IMR-90 (cell line): ENCODE measurements around the gene FER. TPM values are rescaled to one million over a fixed set of nuclear protein-coding genes. Genes with fewer than 3 reads are reported as not detected.

ENCODE experiments used
- ATAC-seq: fragments of 200-7000 bp; cut with Tn5 transposase; 2 replicates; pipeline ENCODE4 v1.9.1; 2020; ENCODE audit warnings: low read depth, mild to moderate bottlenecking, moderate library complexity
- BruUV-seq: library from RNA; stranded (reverse); fragments of 400-500 nt; replicated peaks from 2 replicates; lab custom pipeline; 2021; lab: Mats Ljungman, UMichigan
- CTCF ChIA-PET: fragments of 300-600 bp; formaldehyde crosslinking; extraction: SDS; loops from one replicate; lab custom pipeline; 2021; ENCODE audit warnings: antibody characterized with exemption; lab: Yijun Ruan, JAX
- POLR2A ChIA-PET: fragments of 300-600 bp; sonication (Branson Sonifier 250); formaldehyde crosslinking; loops from one replicate; lab custom pipeline; 2022; ENCODE audit warnings: antibody characterized with exemption; ENCODE audit not compliant: unreplicated experiment; lab: Charles Lee
- DNase-seq: peaks from one replicate; pipeline ENCODE4 v3.0.0; 2013
- H2AFZ ChIP-seq: replicated peaks from 2 replicates; pipeline ENCODE3; 2013; ENCODE audit warnings: low read length, mild to moderate bottlenecking; ENCODE audit not compliant: poor library complexity
- H2AK5ac ChIP-seq: 2 replicates; pipeline ENCODE4 v1.6.1; 2013; ENCODE audit warnings: low read depth, low read length, inconsistent platforms
- H2AK9ac ChIP-seq: replicated peaks from 2 replicates; pipeline ENCODE3; 2013; ENCODE audit warnings: mild to moderate bottlenecking, low read depth, low read length, moderate library complexity; ENCODE audit not compliant: poor library complexity
- H2BK120ac ChIP-seq: 2 replicates; pipeline ENCODE4 v1.6.1; 2013; ENCODE audit warnings: low read depth, low read length, inconsistent platforms
- H2BK15ac ChIP-seq: 3 replicates; pipeline ENCODE4 v1.6.1; 2013; ENCODE audit warnings: low read depth, low read length, inconsistent platforms
- H2BK20ac ChIP-seq: 2 replicates; pipeline ENCODE4 v1.6.1; 2013; ENCODE audit warnings: low read depth, mild to moderate bottlenecking, inconsistent platforms, low read length, moderate library complexity
- H2BK5ac ChIP-seq: 2 replicates; pipeline ENCODE4 v1.6.1; 2013; ENCODE audit warnings: mild to moderate bottlenecking, low read depth, low read length, inconsistent platforms; ENCODE audit not compliant: poor library complexity, severe bottlenecking
- H3K14ac ChIP-seq: replicated peaks from 2 replicates; pipeline ENCODE4 v1.6.1; 2013; ENCODE audit warnings: low read depth, low read length, inconsistent platforms
- H3K18ac ChIP-seq: 2 replicates; pipeline ENCODE4 v1.6.1; 2013; ENCODE audit warnings: low read depth, low read length, control low read depth
- H3K23ac ChIP-seq: 2 replicates; pipeline ENCODE4 v1.6.1; 2013; ENCODE audit warnings: low read depth, low read length, inconsistent platforms
- H3K27ac ChIP-seq: 2 replicates; pipeline ENCODE4 v1.5.1; 2013; ENCODE audit warnings: mild to moderate bottlenecking, control low read depth, low read length; ENCODE audit not compliant: insufficient read depth
- H3K27me3 ChIP-seq: 2 replicates; pipeline ENCODE4 v1.6.1; 2013; ENCODE audit warnings: low read length; ENCODE audit not compliant: control insufficient read depth, insufficient read depth
- H3K36me3 ChIP-seq: 2 replicates; pipeline ENCODE4 v1.6.1; 2013; ENCODE audit warnings: low read length, mixed read lengths; ENCODE audit not compliant: control insufficient read depth, insufficient read depth
- H3K4ac ChIP-seq: 2 replicates; pipeline ENCODE4 v1.6.1; 2013; ENCODE audit warnings: low read depth, low read length, inconsistent platforms
- H3K4me1 ChIP-seq: 2 replicates; pipeline ENCODE4 v1.6.1; 2013; ENCODE audit warnings: low read length, mixed read lengths; ENCODE audit not compliant: control insufficient read depth, insufficient read depth
- H3K4me2 ChIP-seq: 2 replicates; pipeline ENCODE4 v1.6.1; 2013; ENCODE audit warnings: low read depth, mild to moderate bottlenecking, control low read depth, low read length, moderate library complexity
- H3K4me3 ChIP-seq: 2 replicates; pipeline ENCODE4 v1.5.1; 2013; ENCODE audit warnings: low read depth, mild to moderate bottlenecking, control low read depth, low read length, moderate library complexity; ENCODE audit not compliant: insufficient read depth
- H3K56ac ChIP-seq: 2 replicates; pipeline ENCODE4 v1.6.1; 2013; ENCODE audit warnings: low read length, inconsistent platforms; ENCODE audit not compliant: insufficient read depth; ENCODE audit errors: extremely low read depth
- H3K79me1 ChIP-seq, 2 experiments: 2 replicates each; pipeline ENCODE4 v1.6.1; 2013; ENCODE audit warnings: low read length in 2 of 2, inconsistent platforms in 1 of 2, low read depth in 1 of 2
- H3K9ac ChIP-seq: 2 replicates; pipeline ENCODE4 v1.6.1; 2013; ENCODE audit warnings: low read depth, low read length, control low read depth
- H3K9me1 ChIP-seq: 2 replicates; pipeline ENCODE4 v1.6.1; 2013; ENCODE audit warnings: low read length, inconsistent platforms; ENCODE audit not compliant: insufficient read depth
- H3K9me3 ChIP-seq: 2 replicates; pipeline ENCODE4 v1.6.1; 2013; ENCODE audit warnings: low read length; ENCODE audit not compliant: control insufficient read depth, insufficient read depth
- H4K20me1 ChIP-seq: 2 replicates; pipeline ENCODE4 v1.6.1; 2013; ENCODE audit warnings: low read length, inconsistent platforms; ENCODE audit not compliant: insufficient read depth
- H4K5ac ChIP-seq: 2 replicates; pipeline ENCODE4 v1.6.1; 2013; ENCODE audit warnings: mild to moderate bottlenecking, low read depth, low read length, control low read depth
- H4K8ac ChIP-seq, 2 experiments: 2 replicates each; pipeline ENCODE4 v1.6.1; 2013; ENCODE audit warnings: low read depth in 2 of 2, low read length in 2 of 2, control low read depth in 1 of 2, inconsistent platforms in 1 of 2
- H4K91ac ChIP-seq: 2 replicates; pipeline ENCODE4 v1.6.1; 2013; ENCODE audit warnings: low read depth, low read length, inconsistent platforms; ENCODE audit not compliant: insufficient read depth
- BHLHE40 ChIP-seq: fragments of 150-350 bp; IDR thresholded peaks from 2 replicates; pipeline ENCODE4 v1.6.1; 2016; ENCODE audit warnings: mild to moderate bottlenecking, low read depth, low read length
- CHD1 ChIP-seq: IDR thresholded peaks from 2 replicates; pipeline ENCODE4 v1.6.1; 2012; ENCODE audit warnings: low read depth, low read length, improper control_type of control experiment
- MAZ ChIP-seq: IDR thresholded peaks from 2 replicates; pipeline ENCODE4 v1.6.1; 2012; ENCODE audit warnings: low read depth, mild to moderate bottlenecking, low read length, improper control_type of control experiment, moderate library complexity, borderline replicate concordance
- POLR2A ChIP-seq: IDR thresholded peaks from 2 replicates; pipeline ENCODE4 v1.6.1; 2012; ENCODE audit warnings: mild to moderate bottlenecking, low read depth, low read length
- RAD21 ChIP-seq: IDR thresholded peaks from 2 replicates; pipeline ENCODE4 v1.6.1; 2012; ENCODE audit warnings: low read length, improper control_type of control experiment
- SMC3 ChIP-seq: fragments of 150-350 bp; IDR thresholded peaks from 2 replicates; pipeline ENCODE4 v1.6.1; 2016; ENCODE audit warnings: low read depth, mild to moderate bottlenecking, antibody characterized with exemption, low read length, moderate library complexity
- WGBS, 2 experiments: methylation state at CpG; one replicate each; pipeline versions ENCODE4 v1.1.5 to v1.1.7; 2013; ENCODE audit warnings: missing lambda C conversion rate in 2 of 2; ENCODE audit not compliant: insufficient read length in 1 of 2; ENCODE audit errors: extremely low coverage in 2 of 2; 5-methylcytosine and 5-hydroxymethylcytosine counted together
- dilution Hi-C: fragments of 300-500 bp; cut with HindIII; formaldehyde crosslinking; loops from one replicate; pipeline ENCODE4 v1.14.3; 2018; ENCODE audit warnings: low sequenced_read_pairs; ENCODE audit not compliant: unreplicated experiment
- in situ Hi-C: fragments of 300-500 bp; cut with MboI; formaldehyde crosslinking; loops from 3 replicates; pipeline ENCODE4 v1.14.3; 2019; ENCODE audit warnings: low sequenced_read_pairs, inconsistent platforms, mixed read lengths
- intact Hi-C: fragments of 100-400 bp; cut with micrococcal nuclease; formaldehyde crosslinking; loops from 2 replicates; pipeline ENCODE4 v1.10.0; 2022
- polyA plus RNA-seq, 3 experiments: library from polyadenylated mRNA; depleted of rRNA; stranded (reverse); fragments of >200 nt; gene quantifications; 2 replicates each; pipeline ENCODE4 v1.2.3, GENCODE V29; 2012; ENCODE audit warnings: low replicate concordance in 1 of 3
- total RNA-seq: library from RNA; depleted of rRNA; stranded (reverse); fragments of >200 nt; gene quantifications from 2 replicates; pipeline ENCODE4 v1.2.3, GENCODE V29; 2012
- TF ChIP-seq, protein P1 (sequence below): fragments of 150-350 bp; IDR thresholded peaks from 2 replicates; pipeline ENCODE4 v1.6.1; 2017; ENCODE audit warnings: mild to moderate bottlenecking, antibody characterized with exemption, low read length, low read depth

Gene FER
- total and polyA plus RNA-seq, 2 of the 4 experiments (the other 2 are of a cell fraction) = 3.5 to 32.4 TPM

DNA sequence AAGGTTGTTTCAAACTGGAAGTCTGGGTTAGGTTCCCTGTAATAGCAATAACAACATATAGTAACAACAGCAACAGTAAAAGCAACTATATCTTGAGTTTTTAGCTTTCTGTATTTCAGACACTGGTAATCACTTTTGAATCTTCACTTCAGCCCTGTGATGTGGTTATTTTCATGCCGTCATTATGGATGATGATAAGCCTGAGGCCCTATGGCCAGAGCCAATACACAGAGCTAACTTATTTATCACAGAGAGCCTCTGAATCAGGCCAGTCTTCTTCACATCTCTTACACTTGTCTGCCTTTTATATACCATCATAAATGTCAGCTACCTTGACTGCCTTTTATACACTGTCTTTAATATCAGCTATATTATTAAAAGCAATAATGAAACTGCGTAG is 329.0 kb downstream of the FER start:
- DNase-seq (no peak), ATAC-seq (no peak)
- no peaks in the 10 kb centered on the region for H3K9me1 ChIP-seq
- no peak overlapping the region for H3K18ac ChIP-seq
- no peaks in the 10 kb centered on the region for H3K4me1 ChIP-seq
- intact Hi-C loops (no loop called here), in situ Hi-C loops (no loop called here), dilution Hi-C loops (no loop called here)
- no peak overlapping the region for H2AK5ac ChIP-seq
- H2AK9ac ChIP-seq = no peak overlapping the region
- peaks cover 0 to 3% of the 10 kb centered on the region in 2 experiments; a peak in 1 of 4 replicates for H3K79me1 ChIP-seq
- CTCF ChIA-PET = no interaction called here
- no peak overlapping the region for H2AFZ ChIP-seq
- H2BK20ac ChIP-seq = no peak overlapping the region
- no peak overlapping the region for H3K9ac ChIP-seq
- H3K14ac ChIP-seq = no peak overlapping the region
- no TSS peak for BruUV-seq
- H3K27me3 ChIP-seq = no peaks in the 10 kb centered on the region
- no peak overlapping the region for H2BK5ac ChIP-seq
- H3K4ac ChIP-seq = no peak overlapping the region
- no peak overlapping the region for H4K5ac ChIP-seq
- H2BK120ac ChIP-seq = no peak overlapping the region
- H3K9me3 ChIP-seq = no peaks in the 10 kb centered on the region
- H3K36me3 ChIP-seq = no peaks in the 10 kb centered on the region
- no peak overlapping the region for H3K4me3 ChIP-seq
- H2BK15ac ChIP-seq = no peak overlapping the region
- no peak overlapping the region for H4K91ac ChIP-seq
- H4K20me1 ChIP-seq = no peaks in the 10 kb centered on the region
- no peak overlapping the region for H3K4me2 ChIP-seq
- no peak for TF ChIP-seq RAD21
- no peak for TF ChIP-seq POLR2A
- TF ChIP-seq BHLHE40 = no peak
- TF ChIP-seq CHD1 = no peak
- TF ChIP-seq SMC3 = no peak
- no peak for TF ChIP-seq MAZ
- TF ChIP-seq, protein P1, sequence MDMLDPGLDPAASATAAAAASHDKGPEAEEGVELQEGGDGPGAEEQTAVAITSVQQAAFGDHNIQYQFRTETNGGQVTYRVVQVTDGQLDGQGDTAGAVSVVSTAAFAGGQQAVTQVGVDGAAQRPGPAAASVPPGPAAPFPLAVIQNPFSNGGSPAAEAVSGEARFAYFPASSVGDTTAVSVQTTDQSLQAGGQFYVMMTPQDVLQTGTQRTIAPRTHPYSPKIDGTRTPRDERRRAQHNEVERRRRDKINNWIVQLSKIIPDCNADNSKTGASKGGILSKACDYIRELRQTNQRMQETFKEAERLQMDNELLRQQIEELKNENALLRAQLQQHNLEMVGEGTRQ = no peak
- H3K56ac ChIP-seq = no peak overlapping the region
- POLR2A ChIA-PET = no interaction called here
- no peak overlapping the region for H4K8ac ChIP-seq
- no CpG with 5 or more reads among the region's 2 CpGs for WGBS, 2 experiments
- no peak overlapping the region for H3K27ac ChIP-seq
- H3K23ac ChIP-seq = no peak overlapping the region
